ENCODE results near the gene THSD8.
A peak's percentile ranks its signal among the peaks of the same experiment; 100 is the strongest.
"Not testable (repeated sequence)": the region's sequence is repeated elsewhere in the genome, so short reads cannot be mapped to it uniquely, and the experiment has no call there.

Gene THSD8

DNA sequence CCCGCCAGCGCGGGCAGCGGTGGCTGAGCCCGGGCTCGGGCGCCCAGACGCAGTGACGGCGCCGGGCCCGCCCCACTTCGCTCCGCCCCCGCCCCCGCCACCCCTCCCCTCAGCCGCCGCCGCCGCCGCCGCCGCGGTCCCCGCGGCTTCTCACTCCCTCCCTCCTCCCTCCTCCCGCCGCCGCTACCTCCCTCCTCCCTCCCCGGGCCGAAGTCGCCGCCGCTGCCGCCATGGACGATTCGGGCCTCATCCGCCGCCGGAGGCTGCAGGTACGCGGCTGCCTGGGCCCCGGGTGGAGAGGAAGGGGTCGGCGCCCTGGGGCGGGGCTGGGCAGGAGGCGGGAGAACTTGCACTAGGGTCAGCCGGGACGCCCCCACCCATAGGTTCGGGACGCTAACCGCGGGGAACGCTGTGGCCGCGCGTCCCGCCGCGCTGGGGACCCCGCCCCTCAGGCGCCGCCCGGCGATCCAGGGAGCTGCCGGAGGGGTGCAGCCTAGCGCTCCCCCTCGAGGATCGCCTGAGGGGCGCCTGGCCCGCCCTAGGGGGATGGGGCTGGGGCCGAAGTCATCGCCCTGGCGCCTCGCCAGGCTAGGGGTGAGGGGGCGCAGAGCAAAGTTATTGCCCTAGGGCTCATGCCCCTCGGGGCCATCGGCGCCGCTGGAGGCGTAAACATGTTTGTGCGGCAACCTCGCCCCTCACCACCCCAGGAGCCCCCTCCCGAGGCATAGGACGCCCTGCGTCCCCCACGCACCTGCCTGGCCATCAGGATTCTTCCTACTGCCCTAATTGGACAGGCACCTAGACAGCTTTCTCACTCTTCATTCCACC is 32.1 kb downstream of the THSD8 start:
- DNase-seq, result no peak

DNA sequence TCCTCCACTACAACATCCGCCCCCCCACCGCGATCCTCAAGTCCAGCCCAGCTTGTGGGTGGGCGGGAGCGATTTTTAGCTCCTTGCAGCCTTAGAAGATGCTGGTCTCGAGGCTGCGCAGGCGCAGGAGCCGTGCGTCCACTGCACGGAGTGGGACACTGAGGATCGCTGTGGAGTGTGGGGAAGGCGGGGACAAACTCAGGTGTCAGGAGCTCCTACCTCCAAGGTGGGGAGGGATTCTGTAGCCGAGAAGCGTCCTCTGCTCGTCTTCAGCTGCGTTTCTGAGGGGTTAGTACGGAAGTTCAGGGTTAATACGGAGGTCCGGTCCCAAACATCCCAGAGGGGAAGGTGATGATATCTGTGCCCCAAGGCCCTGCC is 32.7 kb downstream of the THSD8 start, which contains the start of gene RTBDN:
RTBDN (minus strand) TSS at position 14 of the 378 bp plus-strand sequence. CDS start 4,600 bp downstream, outside the sequence.
- DNase-seq, result no peak

GRCh38 chr19:12834976-12835757 is 33.3 kb downstream of the THSD8 start:
- no peak for DNase-seq

DNA sequence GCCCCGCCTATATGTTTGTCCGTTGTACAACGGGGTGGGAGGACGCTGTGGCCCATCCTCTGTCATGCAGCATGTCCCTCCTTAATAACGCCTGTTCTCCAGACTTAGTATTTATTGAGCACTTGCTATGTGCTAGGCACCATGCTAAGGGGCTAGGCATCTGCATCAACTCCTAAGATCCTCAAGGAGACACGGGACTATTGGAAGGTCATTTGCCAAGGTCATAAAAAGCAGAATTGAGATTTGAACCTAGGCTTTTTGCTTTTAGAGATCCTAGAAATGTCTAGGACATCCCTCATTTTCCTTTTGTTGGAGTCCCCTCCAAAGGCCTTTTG is 34.6 kb downstream of the THSD8 start:
- DNase-seq, result no peak

DNA sequence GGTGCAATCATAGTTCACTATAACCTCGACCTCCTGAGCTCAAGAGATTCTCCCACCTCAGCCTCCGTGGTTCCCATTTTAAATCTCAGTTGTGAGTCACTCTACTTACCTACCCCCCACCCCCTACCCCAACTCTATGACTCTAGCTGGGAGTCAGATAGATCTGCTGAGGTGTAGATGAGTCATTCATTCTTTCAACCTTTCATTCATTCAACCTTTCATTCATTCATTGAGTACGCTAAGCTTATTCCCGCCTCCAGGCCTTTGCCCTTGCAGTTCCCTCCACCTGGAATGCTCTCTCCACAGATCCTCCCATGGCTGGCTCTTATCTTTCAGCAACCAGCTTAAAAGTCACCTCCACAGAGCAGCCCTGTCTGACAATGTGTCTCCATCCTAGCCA is 35.4 kb downstream of the THSD8 start:
- DNase-seq, result no peak

DNA sequence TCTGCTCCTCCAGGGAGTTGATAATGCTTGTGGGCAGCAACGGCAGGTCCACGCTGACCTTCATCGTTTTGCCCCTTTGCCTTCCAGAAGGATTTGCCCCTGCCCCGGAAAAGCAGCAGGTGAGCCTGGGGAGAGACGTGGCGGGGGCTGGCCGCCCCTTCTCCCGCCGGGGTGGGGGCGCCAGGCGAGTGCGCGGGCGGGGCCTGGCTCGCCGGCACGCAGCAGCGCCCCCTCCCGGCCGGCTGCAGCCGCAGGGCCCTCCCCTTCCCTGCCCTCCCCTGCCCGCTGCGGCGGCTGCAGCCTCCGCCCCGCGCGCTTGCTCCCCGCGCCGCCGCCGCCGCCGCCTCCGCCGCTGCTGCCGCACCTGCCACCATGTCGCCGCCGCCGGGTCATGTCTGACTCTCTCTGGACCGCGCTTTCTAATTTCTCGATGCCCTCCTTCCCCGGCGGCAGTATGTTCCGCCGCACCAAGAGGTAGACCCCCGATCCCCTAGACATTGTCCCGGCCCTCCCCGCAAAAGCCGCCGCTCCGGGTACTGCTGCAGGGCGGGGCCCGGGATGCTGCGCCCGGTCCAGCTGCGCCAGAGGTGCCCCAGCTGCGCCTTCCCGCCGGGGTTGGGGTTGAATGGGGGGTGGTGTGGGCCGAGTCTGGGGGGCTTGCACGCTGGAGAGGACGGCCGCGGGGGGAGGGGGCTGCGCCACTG is 36.5 kb downstream of the THSD8 start, which contains the start of gene MAST1:
MAST1 (plus strand) TSS at position 334 of the 704 bp plus-strand sequence; CDS start at position 392, 58 bp downstream.
- DNase-seq, result peak; percentile 32

GRCh38 chr19:12838886-12839756 is 37.3 kb downstream of the THSD8 start:
- no peak for DNase-seq

DNA sequence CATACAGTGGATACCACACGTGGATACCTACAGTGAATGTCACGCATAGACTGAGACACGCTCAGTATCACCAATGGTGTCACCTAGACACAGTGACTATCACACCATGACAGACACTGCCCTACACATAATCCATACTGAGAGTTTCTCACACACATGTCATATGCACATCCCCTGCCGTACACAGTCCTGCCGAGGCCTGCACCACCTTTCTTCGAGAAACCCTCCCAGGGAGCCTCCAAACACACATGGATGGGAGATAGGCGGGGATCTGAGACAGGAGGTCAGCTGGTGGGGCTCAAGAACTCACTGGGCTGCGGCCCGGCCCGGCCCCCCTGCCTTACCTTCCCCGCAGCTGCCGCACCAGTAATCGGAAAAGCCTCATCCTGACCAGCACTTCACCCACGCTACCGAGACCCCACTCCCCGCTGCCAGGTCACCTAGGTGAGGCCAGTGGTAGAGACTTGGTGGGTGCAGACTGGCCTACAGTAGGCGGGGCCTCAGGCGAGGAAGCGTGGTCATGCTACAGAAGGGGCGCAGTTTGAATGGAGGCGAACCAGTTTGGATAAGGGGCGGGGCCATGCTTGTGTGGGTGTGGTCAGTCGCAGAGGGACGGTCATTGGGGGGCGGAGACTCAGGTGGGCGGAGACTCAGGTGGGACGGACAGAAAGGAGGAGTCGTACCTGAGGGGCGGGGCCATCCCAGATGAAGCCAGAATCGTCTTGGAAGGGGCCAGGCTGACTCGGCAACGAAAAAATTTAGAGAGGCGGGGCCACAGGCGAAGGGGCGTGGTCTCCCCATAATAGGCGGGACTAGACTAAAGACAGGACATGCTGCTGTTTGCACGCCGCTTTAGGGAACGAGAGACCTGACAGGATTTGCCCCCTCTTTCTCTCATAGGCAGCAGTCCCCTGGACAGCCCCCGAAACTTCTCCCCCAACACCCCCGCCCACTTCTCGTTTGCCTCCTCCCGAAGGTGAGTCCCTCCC is 38.5 kb downstream of the THSD8 start:
- no peak for DNase-seq

DNA sequence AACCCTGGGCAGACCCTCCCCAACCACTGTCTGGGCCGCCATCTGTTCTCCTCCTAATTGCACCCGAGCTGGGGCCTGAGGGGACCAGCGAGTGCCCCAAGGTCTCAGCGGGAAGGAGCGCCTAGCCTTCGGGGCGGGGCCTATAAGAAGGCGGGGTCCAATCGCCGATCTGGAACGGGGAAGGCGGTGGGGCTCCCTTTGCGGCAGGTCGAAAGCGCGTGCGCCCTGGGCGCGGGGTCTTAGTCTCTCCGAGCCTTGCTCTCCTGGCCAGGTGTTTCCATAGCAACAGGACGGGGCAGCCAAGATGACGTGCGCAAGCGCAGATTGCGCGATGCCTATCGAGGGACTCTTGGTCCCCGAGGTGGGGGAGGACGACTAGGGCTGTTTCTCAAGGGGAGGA is 39.2 kb downstream of the THSD8 start:
- DNase-seq, result no peak

- no peak for DNase-seq
Measured at GRCh38 chr19:12842511-12842910, 40.6 kb downstream of the THSD8 start.

- no peak for DNase-seq
Measured at GRCh38 chr19:12843328-12843727, 41.5 kb downstream of the THSD8 start.

DNA sequence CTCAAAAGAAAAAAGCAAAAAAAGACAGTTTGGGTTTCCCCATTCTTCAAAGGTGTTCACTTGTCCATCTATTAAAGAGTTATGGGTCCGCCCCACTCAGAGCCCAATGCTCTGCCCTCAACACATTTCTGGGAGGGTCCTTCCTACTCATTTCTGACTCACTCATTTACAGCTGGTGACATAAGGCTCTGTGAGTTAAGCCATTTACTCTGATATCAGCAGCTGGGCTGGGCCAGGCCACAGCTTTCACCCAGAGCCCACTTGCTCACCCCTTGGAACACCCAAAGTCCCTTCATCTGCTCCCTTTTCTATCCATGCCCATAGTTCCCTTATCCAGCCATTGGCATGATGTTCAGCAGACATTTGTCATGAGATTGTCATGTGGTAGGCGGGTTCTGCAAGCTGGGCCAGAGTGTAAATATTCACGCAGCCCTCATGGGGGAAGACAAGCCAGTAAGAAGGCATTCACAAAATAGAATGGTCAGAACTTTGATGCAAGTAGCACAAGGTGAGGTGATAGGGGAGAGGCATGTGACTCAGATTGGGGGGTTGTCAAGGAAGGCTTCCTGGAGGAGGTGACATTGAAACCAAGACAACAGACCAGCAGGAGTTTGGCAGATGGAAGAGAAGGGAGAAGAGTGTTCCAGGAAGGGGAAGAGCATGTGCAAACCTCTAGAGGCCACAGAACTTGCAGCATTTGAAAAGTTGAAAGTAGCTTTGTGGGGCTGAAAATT is 42.3 kb downstream of the THSD8 start:
- DNase-seq, result no peak

DNA sequence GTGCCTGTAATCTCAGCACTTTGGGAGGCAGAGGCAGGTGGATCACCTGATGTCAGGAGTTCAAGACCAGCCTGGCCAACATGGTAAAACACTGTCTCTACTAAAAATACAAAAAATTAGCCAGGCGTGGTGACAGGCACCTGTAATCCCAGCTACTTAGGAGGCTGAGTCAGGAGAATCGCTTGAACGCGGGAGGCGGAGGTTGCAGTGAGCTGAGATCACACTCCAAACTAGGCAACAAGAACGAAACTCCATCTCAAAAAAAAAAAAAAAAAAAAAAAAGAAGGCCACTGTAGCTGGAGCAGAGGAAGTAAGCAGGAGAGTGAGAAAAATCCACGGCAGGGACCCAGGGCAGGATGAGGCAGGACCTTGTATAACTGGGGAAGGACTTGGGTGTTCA is 44.7 kb downstream of the THSD8 start:
- DNase-seq, result not testable (repeated sequence)

GRCh38 chr19:12847159-12848139 is 45.6 kb downstream of the THSD8 start:
- peak; percentile 31 for DNase-seq
